HCT116 (cell line): Measurements from ENCODE around the gene IFNGR2. TPM values are rescaled to one million over a fixed set of nuclear protein-coding genes. Genes with fewer than 3 reads are reported as not detected.

ENCODE experiments used
- ATAC-seq: fragments of 200-7000 bp; cut with Tn5 transposase; 2 replicates; pipeline ENCODE4 v1.9.1; 2020; ENCODE audit warnings: mild to moderate bottlenecking, moderate library complexity
- BruUV-seq: library from RNA; stranded (reverse); fragments of 400-500 nt; replicated peaks from 2 replicates; lab custom pipeline; 2021; lab: Mats Ljungman, UMichigan
- CTCF ChIA-PET: fragments of 300-600 bp; sonication (Branson Sonifier 250); formaldehyde crosslinking; loops from one replicate; lab custom pipeline; 2021; ENCODE audit warnings: antibody characterized with exemption; lab: Charles Lee
- POLR2A ChIA-PET: fragments of 300-600, 350-600 bp; sonication (Branson Sonifier 250); formaldehyde crosslinking; loops from one replicate; lab custom pipeline; 2021; ENCODE audit warnings: antibody characterized with exemption; lab: Charles Lee
- RAD21 ChIA-PET, 2 experiments: fragments of 300-600 bp; sonication (Branson Sonifier 250); formaldehyde crosslinking; loops; one replicate each; lab custom pipeline; 2023; ENCODE audit warnings: low total read pairs in 2 of 2; ENCODE audit not compliant: uncharacterized antibody in 2 of 2, unreplicated experiment in 2 of 2, low non-redundant PET in 1 of 2; lab: Charles Lee
- DNase-seq: peaks from one replicate; pipeline ENCODE4 v3.0.0-alpha.2; 2010; ENCODE audit warnings: low read depth, low spot score
- H2AFZ ChIP-seq: fragments of 200-600 bp; shearing (Covaris generic), sonication (generic); 2 replicates; pipeline ENCODE4 v1.6.1; 2017; ENCODE audit warnings: low read depth, mixed run types, mixed read lengths, antibody characterized with exemption, low read length; ENCODE audit not compliant: poor library complexity, severe bottlenecking
- H3K27ac ChIP-seq: 2 replicates; pipeline ENCODE4 v1.5.1; 2012; ENCODE audit warnings: low read depth, low read length
- H3K27me3 ChIP-seq: fragments of 200-600 bp; sonication (generic); 2 replicates; pipeline ENCODE4 v1.6.1; 2016; ENCODE audit warnings: mixed run types, low read length, mixed read lengths; ENCODE audit not compliant: insufficient read depth
- H3K36me3 ChIP-seq, 2 experiments: fragments of 200-500 bp in 1 of 2; fragments of 200-600 bp in 1 of 2; sonication (Bioruptor generic) in 1 of 2; sonication (generic) in 1 of 2; 2 replicates each; pipeline versions ENCODE4 v1.5.1 to v1.6.1; 2014 to 2016; ENCODE audit warnings: low read length in 2 of 2, inconsistent platforms in 1 of 2, mixed read lengths in 1 of 2, mixed run types in 1 of 2; ENCODE audit not compliant: insufficient read depth in 2 of 2, control insufficient read depth in 1 of 2
- H3K4me1 ChIP-seq, 2 experiments: fragments of 200-600 bp in 1 of 2; sonication (generic) in 1 of 2; 2 replicates each; pipeline versions ENCODE4 v1.5.1 to v1.6.1; 2012 to 2017; ENCODE audit warnings: low read length in 2 of 2, inconsistent platforms in 1 of 2, mild to moderate bottlenecking in 1 of 2, mixed read lengths in 1 of 2, mixed run types in 1 of 2, moderate library complexity in 1 of 2; ENCODE audit not compliant: insufficient read depth in 2 of 2, control insufficient read depth in 1 of 2
- H3K4me2 ChIP-seq: fragments of 200-600 bp; sonication (generic); 2 replicates; pipeline ENCODE4 v1.6.1; 2017; ENCODE audit warnings: mixed run types, low read length, mixed read lengths
- H3K4me3 ChIP-seq, 2 experiments: fragments of 200-600 bp in 1 of 2; sonication (generic) in 1 of 2; replicated peaks in 1 of 2; 2 replicates each; pipeline ENCODE4 v1.5.1; 2011 to 2016; ENCODE audit warnings: low read length in 2 of 2, control low read depth in 1 of 2, low read depth in 1 of 2, mild to moderate bottlenecking in 1 of 2, mixed read lengths in 1 of 2, mixed run types in 1 of 2
- H3K79me2 ChIP-seq: fragments of 200-600 bp; sonication (generic); 2 replicates; pipeline ENCODE4 v1.6.1; 2017; ENCODE audit warnings: mild to moderate bottlenecking, mixed run types, low read length, moderate library complexity, mixed read lengths; ENCODE audit not compliant: insufficient read depth
- H3K9ac ChIP-seq: fragments of 200-600 bp; sonication (generic); 2 replicates; pipeline ENCODE4 v1.6.1; 2016; ENCODE audit warnings: low read length, mixed read lengths
- H3K9me2 ChIP-seq: fragments of 200-600 bp; sonication (generic), shearing (Covaris generic); 2 replicates; pipeline ENCODE4 v1.6.1; 2017; ENCODE audit warnings: mixed run types, mild to moderate bottlenecking, moderate library complexity; ENCODE audit not compliant: insufficient read depth
- H3K9me3 ChIP-seq, 2 experiments: fragments of 200-500 bp in 1 of 2; fragments of 200-600 bp in 1 of 2; sonication (Bioruptor generic) in 1 of 2; sonication (generic) in 1 of 2; 2 replicates each; pipeline ENCODE4 v1.6.1; 2014 to 2017; ENCODE audit warnings: low read length in 2 of 2, mixed read lengths in 2 of 2, inconsistent platforms in 1 of 2, low read depth in 1 of 2, mild to moderate bottlenecking in 1 of 2, mixed run types in 1 of 2, moderate library complexity in 1 of 2; ENCODE audit not compliant: control insufficient read depth in 1 of 2, insufficient read depth in 1 of 2
- H4K20me1 ChIP-seq: fragments of 200-600 bp; sonication (generic), shearing (Covaris generic); 2 replicates; pipeline ENCODE4 v1.6.1; 2017; ENCODE audit warnings: mixed run types, mild to moderate bottlenecking, moderate library complexity; ENCODE audit not compliant: insufficient read depth
- ATF3 ChIP-seq: IDR thresholded peaks from 2 replicates; pipeline ENCODE4 v1.6.1; 2012
- ELF1 ChIP-seq: IDR thresholded peaks from 2 replicates; pipeline ENCODE4 v1.6.1; 2012; ENCODE audit warnings: low read depth, borderline replicate concordance
- EZH2 ChIP-seq: fragments of 200-600 bp; sonication (generic); IDR thresholded peaks from 2 replicates; pipeline ENCODE4 v1.6.1; 2017; ENCODE audit warnings: antibody characterized with exemption, mixed run types
- EZH2phosphoT487 ChIP-seq: fragments of 200-600 bp; IDR thresholded peaks from 2 replicates; pipeline ENCODE4 v1.6.1; 2018; ENCODE audit warnings: antibody characterized with exemption, borderline replicate concordance
- JUND ChIP-seq: IDR thresholded peaks from 2 replicates; pipeline ENCODE4 v1.6.1; 2012
- MAX ChIP-seq: IDR thresholded peaks from 2 replicates; pipeline ENCODE4 v1.6.1; 2012
- POLR2A ChIP-seq: IDR thresholded peaks from 2 replicates; pipeline ENCODE4 v1.7.0; 2011; ENCODE audit warnings: borderline replicate concordance; ENCODE audit not compliant: insufficient read depth, insufficient read length; ENCODE audit errors: extremely low read depth
- POLR2AphosphoS5 ChIP-seq: IDR thresholded peaks from 2 replicates; pipeline ENCODE4 v1.6.1; 2011; ENCODE audit warnings: mild to moderate bottlenecking, low read depth, low read length, moderate library complexity
- RAD21 ChIP-seq: IDR thresholded peaks from 2 replicates; pipeline ENCODE4 v1.6.1; 2012; ENCODE audit warnings: low read depth, mild to moderate bottlenecking
- REST ChIP-seq: IDR thresholded peaks from 2 replicates; pipeline ENCODE4 v1.6.1; 2012; ENCODE audit warnings: low read depth
- SIN3A ChIP-seq: IDR thresholded peaks from 2 replicates; pipeline ENCODE4 v1.6.1; 2012; ENCODE audit warnings: low read depth
- SP1 ChIP-seq: IDR thresholded peaks from 2 replicates; pipeline ENCODE4 v1.6.1; 2012; ENCODE audit warnings: low read depth
- SRF ChIP-seq: IDR thresholded peaks from 2 replicates; pipeline ENCODE4 v1.6.1; 2012; ENCODE audit warnings: low read depth
- YY1 ChIP-seq: IDR thresholded peaks from 2 replicates; pipeline ENCODE4 v1.6.1; 2011; ENCODE audit warnings: low read length, low read depth, moderate library complexity, mild to moderate bottlenecking; ENCODE audit not compliant: insufficient replicate concordance; ENCODE audit errors: extremely low read depth
- ZFX ChIP-seq: fragments of 450-650 bp; IDR thresholded peaks from 2 replicates; pipeline ENCODE4 v1.6.1; 2017
- ZNF274 ChIP-seq: fragments of 200-500 bp; sonication (Bioruptor generic); IDR thresholded peaks from 2 replicates; pipeline ENCODE4 v1.6.1; 2014; ENCODE audit warnings: mild to moderate bottlenecking, low read depth, low read length, inconsistent platforms
- intact Hi-C: fragments of 100-400 bp; cut with micrococcal nuclease; formaldehyde crosslinking; loops from 2 replicates; pipeline ENCODE4 v1.10.0; 2022
- total RNA-seq: library from RNA; stranded (reverse); gene quantifications from one replicate; pipeline ENCODE4 v1.2.1, GENCODE V29; 2021; ENCODE audit not compliant: unreplicated experiment

The IFNGR2 gene
- total RNA-seq, 1 experiment from 2014 or later, result 44.6 TPM

GRCh38 chr21:33401630-33401992 lies 1.6 kb upstream of the IFNGR2 start (continued):
- no peak for TF ChIP-seq REST
- TF ChIP-seq SRF, result no peak
- TF ChIP-seq JUND, result no peak
- no peak for TF ChIP-seq ELF1
- no peak for TF ChIP-seq YY1
- TF ChIP-seq MAX, result no peak

- H3K9me3 ChIP-seq, result no peaks in the 10 kb centered on the region
- peak overlapping the region; percentile 89 for H3K9ac ChIP-seq
- no TSS peak for BruUV-seq
- ChIA-PET CTCF (no interaction called here), RAD21 (no interaction called here), POLR2A (no interaction called here)
- no peak overlapping the region for H3K27ac ChIP-seq
- H2AFZ ChIP-seq, result peak overlapping the region; percentile 78
- peaks cover 35 to 44% of the 10 kb centered on the region in 2 experiments for H3K4me1 ChIP-seq
- peak overlapping the region; percentile 97 for H3K4me2 ChIP-seq
- H3K36me3 ChIP-seq, result no peaks in the 10 kb centered on the region
- H4K20me1 ChIP-seq, result no peaks in the 10 kb centered on the region
- H3K79me2 ChIP-seq, result peaks cover 39% of the 10 kb centered on the region
- no peaks in the 10 kb centered on the region for H3K9me2 ChIP-seq
- TF ChIP-seq EZH2 (no peak), SP1 (no peak), POLR2AphosphoS5 (no peak), ATF3 (no peak), SIN3A (no peak), ZFX (no peak), ZNF274 (no peak), EZH2phosphoT487 (no peak), YY1 (no peak), JUND (no peak), POLR2A (no peak), ELF1 (no peak), RAD21 (no peak), REST (no peak)
- TF ChIP-seq, all 23 proteins: peak for 0
- ATAC-seq, result no peak
- intact Hi-C loops, result no loop called here
- Histone ChIP-seq H3K4me3 (peak overlapping the region; percentile 77 to 87), H3K27me3 (no peaks in the 10 kb centered on the region)
- no peak for DNase-seq
These were observed 923 bp upstream of the IFNGR2 start for GRCh38 chr21:33402001-33402979.
